D721Med (cell line): ENCODE results near the gene MAN1C1.

Experiments used
- DNase-seq: peaks from one replicate; pipeline ENCODE4 v3.0.0; 2011; ENCODE audit warnings: low spot score; ENCODE audit not compliant: insufficient read length
- FAIRE-seq: peaks from 2 replicates; lab custom pipeline; 2011; peaks lifted over from hg19 to GRCh38; lab: Jason Lieb, UNC
- TF ChIP-seq, protein P1 (sequence below): IDR thresholded peaks from 2 replicates; pipeline ENCODE4 v1.5.1; 2012; ENCODE audit warnings: mild to moderate bottlenecking, control low read depth; ENCODE audit not compliant: insufficient read depth; ENCODE audit errors: missing control alignments

MAN1C1 gene

DNA sequence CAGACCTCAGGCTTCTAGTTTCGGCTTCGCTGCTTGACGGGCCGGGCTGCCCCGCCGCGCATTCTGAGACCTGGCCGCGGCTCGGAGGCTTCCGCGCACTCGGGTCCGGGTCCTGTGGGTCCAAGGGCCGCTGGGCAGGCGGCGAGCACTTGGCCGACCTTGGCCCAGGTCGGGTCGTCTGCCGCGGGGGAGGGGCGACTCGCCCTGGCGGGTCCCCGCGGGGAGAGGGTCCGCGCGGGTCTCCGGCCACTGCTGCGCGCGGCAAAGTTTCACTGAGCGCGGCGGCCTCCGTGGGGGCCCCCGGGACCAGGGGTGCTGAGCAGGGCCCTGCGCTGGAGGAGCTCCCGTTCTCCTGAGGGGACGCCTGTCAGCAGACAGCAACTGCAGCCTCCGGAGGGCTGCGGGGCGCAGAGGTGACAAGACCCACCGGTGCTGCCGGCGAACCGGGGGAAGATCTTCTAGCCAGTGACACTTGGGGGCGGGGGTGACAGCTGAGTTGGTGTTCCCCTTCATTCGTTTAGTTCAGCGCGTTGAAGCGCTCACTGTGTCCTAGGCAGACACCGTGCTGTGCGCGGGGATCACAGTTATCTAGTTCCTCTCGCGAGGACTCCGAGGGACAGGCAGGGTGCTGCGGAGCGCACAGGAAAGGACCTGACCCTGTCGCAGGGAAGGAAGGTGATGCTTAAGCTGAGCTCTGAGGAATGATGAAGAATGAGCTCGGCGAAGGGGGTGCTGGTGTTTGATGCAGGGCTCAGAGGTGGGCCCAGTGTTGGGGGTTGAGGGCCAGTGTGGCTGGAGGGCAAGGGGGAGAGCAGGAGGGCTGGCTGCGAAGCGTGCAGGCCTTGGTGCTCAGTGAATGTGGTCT, 203.9 kb downstream of the MAN1C1 start:
- DNase-seq = peak; percentile 56
- no peak for FAIRE-seq
- TF ChIP-seq, protein P1, sequence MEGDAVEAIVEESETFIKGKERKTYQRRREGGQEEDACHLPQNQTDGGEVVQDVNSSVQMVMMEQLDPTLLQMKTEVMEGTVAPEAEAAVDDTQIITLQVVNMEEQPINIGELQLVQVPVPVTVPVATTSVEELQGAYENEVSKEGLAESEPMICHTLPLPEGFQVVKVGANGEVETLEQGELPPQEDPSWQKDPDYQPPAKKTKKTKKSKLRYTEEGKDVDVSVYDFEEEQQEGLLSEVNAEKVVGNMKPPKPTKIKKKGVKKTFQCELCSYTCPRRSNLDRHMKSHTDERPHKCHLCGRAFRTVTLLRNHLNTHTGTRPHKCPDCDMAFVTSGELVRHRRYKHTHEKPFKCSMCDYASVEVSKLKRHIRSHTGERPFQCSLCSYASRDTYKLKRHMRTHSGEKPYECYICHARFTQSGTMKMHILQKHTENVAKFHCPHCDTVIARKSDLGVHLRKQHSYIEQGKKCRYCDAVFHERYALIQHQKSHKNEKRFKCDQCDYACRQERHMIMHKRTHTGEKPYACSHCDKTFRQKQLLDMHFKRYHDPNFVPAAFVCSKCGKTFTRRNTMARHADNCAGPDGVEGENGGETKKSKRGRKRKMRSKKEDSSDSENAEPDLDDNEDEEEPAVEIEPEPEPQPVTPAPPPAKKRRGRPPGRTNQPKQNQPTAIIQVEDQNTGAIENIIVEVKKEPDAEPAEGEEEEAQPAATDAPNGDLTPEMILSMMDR = no peak

DNA sequence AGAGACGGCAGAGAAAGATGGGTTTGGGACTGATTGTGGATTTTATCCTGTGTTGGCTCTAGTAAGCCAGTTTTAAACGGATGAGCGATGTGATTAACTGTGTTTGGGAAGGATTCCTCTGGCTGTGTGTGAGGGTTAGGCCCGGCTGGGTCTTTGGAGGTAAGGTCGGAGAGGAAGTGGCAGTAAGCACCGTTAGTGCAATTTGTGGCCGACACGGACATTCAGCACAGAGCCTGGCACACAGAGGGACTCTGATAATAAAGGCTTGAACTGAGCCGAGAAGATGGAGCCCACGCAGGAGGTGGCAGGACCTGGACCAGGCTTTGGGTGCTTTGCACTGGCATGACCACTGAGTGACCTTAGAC, 204.5 kb downstream of the MAN1C1 start:
- FAIRE-seq = no peak
- TF ChIP-seq, protein P1 = no peak
- no peak for DNase-seq

DNA sequence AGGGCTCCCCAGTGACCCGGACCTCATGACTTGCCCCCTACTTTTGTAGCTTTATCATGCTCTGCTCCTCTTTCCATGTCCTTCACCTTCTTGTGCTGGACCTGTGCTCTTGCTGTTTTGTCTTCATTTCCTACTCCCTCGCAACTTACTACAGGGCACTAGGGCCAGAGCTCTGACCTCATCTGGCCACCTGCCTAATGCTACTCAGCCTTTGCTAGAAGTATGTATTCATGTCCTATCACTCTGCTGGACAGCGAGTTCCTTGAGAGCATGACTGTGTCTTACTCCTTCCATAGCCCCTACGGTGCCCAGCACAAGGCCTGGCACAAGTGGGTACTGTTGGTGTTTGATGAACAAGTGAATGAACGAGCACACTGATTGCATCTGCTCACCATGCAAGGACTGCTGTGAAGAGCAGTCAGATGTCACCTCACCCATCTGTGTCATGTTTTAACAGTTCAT, 205.1 kb downstream of the MAN1C1 start:
- no peak for DNase-seq
- no peak for FAIRE-seq
- TF ChIP-seq, protein P1 = no peak

DNA sequence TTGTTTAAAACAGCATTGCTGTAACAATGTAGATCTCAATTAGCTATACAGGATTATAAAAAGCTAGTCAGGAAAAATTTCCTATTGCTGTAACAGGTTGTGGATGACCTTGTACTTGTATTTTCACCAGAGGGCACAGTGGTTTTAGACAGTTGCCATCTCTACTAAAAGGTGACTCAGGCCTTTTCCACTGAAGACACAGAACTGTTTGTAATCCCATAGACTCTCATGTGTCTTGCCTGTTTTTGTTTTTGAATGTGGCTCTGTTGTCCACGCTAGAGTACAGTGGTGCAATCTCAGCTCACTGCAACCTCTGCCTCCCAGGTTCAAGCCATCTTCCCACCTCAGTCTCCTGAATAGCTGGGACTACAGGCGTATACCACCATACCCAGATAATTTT, 209.0 kb downstream of the MAN1C1 start:
- TF ChIP-seq, protein P1 = no peak
- DNase-seq (no peak), FAIRE-seq (no peak)

DNA sequence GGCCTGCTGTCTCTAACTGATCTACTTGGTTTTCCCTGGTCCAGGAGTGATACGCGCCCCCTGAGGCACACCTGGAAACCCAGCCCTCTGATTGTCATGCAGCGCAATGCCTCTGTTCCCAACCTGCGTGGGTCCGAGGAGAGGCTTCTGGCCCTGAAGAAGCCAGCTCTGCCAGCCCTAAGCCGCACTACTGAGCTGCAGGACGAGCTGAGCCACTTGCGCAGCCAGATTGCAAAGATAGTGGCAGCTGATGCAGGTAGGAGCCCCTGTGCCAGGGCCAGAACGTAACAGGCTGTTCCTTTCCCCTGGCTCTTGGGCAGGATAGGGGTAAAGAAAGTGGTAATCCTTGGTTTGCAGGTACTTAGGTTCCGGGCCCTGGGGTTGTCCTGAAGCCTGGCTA, 210.0 kb downstream of the MAN1C1 start:
- TF ChIP-seq, protein P1 = no peak
- no peak for FAIRE-seq

DNA sequence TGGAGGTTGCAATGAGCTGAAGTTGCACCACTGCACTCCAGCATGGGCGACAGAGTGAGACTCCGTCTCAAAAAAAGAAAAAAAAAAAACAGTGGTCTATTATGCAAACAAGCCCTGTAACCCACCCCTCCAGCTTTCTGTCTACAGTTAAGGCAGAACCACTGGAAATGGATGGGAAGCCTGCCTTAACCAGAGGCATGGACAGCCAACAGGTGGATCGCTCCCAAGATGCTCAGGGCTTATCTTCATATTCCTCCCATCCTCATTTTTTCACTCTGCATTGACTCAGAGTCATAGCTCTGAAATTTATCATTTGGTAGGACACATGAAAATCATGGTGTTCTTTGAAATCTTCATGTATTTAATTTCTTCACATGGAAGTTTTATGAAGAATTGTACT, 211.9 kb downstream of the MAN1C1 start:
- DNase-seq (no peak), FAIRE-seq (no peak)
- TF ChIP-seq, protein P1 = no peak

More for the DNA sequence above, 210.0 kb downstream of the MAN1C1 start:
- DNase-seq = no peak

DNA sequence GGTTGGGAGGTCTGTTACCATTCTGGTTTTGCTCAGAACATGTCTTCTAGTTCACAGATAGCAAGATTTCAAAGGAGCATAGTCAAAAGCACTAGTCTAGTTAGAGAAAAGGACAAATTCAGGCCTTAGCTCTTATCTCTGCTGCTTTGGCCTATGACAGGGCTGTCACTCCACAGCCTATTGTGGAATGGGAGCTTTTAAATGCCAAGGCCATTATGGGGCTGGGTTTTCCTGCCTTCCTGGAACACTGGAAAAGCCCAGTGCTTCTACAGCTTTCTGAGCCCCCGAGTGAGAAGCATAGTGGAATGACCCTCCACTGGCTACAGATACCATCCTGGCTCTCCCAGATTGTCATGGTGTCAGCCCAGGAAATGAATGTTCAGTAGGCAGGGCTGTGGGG, 212.5 kb downstream of the MAN1C1 start:
- TF ChIP-seq, protein P1 = no peak
- FAIRE-seq (no peak), DNase-seq (no peak)
